HG03460 (cell line): Measurements from ENCODE around the gene IFIT1B.
"Not testable (repeated sequence)": the region's sequence is repeated elsewhere in the genome, so short reads cannot be mapped to it uniquely, and the experiment has no call there.

Source experiments
- ATAC-seq: cut with Tn5 transposase; IDR thresholded peaks from one replicate; pipeline ENCODE4 v1.9.1; 2021; ENCODE audit not compliant: unreplicated experiment

IFIT1B gene

GRCh38 chr10:89411135-89411534, 33.3 kb downstream of the IFIT1B start:
- not testable (repeated sequence) for ATAC-seq

DNA sequence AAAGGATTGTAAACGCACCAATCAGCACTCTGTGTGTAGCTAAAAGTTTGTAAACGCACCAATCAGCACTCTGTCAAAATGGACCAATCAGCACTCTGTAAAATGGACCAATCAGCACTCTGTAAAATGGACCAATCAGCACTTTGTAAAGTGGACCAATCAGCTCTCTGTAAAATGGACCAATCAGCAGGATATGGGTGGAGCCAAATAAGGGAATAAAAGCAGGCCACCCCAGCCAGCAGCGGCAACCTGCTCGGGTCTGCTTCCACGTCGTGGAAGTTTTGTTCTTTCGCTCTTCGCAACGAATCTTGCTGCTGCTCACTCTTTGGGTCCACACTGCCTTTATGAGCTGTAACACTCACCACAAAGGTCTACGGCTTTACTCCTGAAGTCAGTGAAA, 34.4 kb downstream of the IFIT1B start:
- ATAC-seq: not testable (repeated sequence)

DNA sequence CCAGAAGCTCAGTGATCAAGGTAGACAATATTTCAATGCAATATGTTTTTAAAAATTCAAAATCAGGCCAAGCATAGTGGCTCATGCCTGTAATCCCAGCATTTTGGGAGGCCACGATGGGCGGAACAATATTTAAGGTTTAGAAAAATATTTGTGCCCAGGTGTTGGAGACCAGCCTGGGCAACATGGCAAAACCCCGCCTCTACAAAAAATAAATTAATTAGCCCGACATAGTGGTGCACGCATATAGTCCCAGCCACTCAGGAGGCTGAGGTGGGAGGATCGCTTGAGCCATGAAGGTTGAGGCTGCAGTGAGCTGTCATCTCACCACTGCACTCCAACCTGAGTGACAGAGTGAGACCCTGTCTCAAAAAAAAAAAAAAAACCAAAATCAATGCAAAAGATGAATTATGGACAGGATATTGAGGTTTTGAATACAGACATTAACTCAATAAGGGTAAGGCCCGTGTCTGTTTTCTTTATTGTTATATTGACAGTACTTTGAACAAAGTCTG, 35.6 kb downstream of the IFIT1B start:
- ATAC-seq: no peak

DNA sequence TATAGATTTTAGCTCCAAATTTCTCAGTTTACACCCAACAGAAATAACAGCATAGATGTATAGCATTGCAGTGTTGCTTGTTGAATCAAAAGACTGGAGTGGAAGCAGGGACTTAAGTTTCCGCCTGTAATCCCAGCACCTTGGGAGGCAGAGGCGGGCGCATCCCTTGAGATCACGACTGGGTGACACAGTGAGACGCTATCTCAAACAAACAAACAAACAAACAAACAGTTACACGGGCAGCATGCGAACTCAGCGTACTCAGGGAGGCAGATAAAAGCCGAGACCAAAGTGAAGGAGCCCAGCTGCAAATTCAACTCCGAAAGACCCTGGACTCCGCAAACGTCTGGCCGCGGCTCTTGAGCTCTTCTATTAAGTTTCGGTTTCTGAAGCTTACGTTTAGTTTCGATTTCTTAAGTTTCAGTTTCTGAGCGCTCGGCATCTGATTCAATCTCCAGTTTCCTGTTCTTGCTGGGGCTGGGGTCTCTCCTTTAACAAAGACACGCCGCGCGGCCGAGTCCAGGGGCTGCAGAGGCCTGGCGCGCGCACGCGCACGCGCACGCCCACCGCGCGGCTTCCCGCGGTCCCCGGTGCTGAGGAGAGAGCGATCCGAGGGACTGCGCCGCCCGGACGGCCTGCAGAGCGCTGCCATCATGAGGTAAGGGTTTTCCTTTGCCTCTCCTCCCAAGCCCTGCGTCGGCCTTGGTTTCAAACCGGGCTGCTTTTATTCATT, 36.5 kb downstream of the IFIT1B start, which contains the start of gene IFIT5:
TSS of gene IFIT5 (plus strand) at position 423 of the 733 bp plus-strand sequence. CDS start at position 654, 231 bp downstream.
- ATAC-seq: peak; percentile 70

DNA sequence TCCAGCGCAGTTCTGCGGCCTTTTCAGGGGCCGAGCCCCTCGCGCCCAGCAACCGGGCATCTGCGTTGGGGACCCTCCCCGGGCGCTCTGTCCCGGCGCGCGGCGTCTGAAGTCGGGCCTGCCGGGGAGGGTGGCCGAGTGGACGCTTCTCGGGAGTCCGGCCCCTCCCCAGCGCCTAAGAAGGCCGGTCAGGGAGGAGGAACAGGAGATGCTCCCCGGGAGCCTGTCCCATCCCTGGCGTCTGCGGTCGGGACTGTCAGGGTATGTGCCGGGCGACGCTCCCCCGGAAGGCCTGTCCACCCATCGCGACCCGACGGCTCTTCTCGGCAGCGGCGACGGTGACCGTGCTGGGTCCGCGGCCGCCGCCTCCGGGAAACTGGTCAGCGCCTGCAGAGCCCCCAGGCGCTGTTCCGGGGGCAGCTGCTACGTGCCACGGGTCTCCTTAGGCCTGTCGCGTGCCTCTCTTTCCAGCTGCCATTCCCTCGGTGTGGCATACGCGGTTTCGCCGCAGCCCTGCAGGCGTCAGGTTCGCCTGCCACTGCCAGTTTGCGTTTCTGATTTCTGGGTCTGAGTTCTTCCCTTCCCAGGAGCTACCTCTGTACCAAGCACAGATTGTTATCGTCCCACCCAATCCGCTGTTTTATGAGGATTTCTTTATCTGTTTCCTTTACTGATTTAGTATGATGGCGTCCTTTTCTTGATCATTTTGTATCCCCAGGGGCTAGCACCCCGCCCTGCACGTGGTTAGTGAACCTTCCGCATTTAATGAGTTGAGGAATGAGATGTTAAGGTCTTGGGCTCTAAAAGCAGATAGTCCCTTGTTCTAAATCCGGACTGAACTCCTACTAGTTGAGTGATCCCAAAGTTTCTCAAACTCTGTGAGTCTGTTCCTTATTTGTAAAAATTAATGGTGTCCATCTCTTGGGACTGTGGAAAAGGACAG, 37.3 kb downstream of the IFIT1B start:
- peak; percentile 38 for ATAC-seq

DNA sequence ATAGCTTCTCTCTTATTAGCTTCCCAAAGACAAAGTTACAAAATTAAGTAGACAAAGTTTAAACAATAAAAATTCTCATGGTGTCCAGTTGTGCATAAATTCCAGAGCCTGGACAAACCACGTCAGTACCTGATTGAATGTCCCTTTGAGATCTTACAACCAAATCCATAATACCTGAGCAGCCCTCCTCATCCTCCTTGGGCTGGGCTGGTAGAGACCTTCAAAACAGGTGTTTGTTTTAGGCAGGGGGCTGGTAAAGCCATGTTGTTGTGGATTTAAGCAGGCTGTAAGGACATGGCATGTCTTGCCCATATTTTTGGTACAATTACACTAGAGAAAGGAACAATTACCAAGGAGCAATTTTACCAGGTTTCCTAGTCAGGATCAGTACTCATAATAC, 38.6 kb downstream of the IFIT1B start:
- no peak for ATAC-seq

GRCh38 chr10:89419548-89419947, 41.7 kb downstream of the IFIT1B start:
- ATAC-seq: no peak

- ATAC-seq: no peak
Measured at GRCh38 chr10:89421018-89421476, 43.2 kb downstream of the IFIT1B start.

GRCh38 chr10:89425000-89425399, 47.1 kb downstream of the IFIT1B start:
- ATAC-seq: no peak

DNA sequence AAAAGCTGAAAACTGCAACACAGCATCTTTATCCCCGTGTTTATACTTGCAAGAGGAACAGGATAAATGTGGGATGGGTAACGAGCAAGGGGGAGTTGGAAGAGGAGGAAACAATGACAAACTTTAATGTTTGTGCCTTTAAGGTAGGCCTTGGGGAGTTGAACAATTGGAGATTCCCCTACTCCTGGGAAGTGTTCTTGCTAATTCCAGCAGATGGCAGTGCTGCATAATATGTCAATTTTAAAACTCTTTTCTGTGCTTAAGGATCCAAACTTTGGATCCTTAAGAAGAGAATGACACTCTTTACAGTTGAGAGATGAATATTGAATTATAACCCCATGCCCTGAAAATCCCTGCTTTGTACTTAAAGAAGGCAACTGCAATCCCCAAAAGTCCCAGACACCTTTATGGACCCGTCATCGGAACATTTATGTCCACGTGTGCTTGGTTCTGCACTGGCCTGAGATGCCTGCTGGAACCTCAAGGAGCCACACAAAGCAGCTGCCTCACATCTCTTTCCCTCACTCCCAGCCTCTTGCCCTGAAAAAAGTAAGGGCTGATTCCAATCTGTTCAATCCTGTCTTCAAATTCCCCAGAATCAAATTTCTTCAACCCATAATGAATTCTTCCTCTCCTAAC, 48.5 kb downstream of the IFIT1B start:
- no peak for ATAC-seq

DNA sequence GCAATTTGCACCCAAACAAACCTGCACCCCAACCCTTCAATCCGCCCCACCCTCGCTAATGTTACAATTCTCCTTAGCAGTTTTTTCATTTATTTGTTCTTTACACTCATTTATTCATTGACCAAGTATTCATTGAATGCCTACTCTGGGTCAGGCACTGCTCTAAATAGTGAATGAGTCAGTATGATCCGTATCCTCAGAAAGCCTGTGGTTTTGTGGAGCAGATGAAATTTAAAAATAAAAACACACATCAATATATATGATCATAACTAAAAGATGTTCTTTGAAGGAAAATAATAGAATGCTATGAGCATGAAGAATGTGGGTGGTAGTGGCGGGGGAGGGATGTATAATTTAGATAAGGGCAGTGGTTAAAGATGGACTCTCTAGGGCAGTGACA, 49.8 kb downstream of the IFIT1B start:
- ATAC-seq: no peak

- ATAC-seq: no peak
Measured at GRCh38 chr10:89428877-89429276, 51.0 kb downstream of the IFIT1B start.

DNA sequence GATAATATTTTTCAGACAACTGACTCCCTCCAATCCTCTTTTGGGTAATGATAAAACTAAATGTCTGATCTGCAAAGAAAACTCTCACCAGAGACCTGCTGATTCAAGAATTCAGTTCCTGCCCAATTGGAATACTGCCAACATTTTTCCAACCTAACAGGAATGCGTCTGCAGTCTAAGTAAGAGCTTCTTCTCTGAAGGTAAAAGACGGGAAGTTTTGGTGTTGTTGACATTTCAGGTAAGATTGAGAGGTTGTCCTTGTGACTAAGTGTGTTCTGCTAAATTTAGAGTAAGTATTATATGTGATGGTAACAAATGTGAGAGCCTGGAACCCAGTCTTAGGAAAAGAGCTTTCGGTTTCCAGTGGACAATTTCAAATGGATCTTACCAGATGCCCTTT, 54.1 kb downstream of the IFIT1B start:
- no peak for ATAC-seq
